ENCODE measurements around the gene CLDN14.
"Not testable (repeated sequence)": the region's sequence is repeated elsewhere in the genome, so short reads cannot be mapped to it uniquely, and the experiment has no call there.

CLDN14 gene

DNA sequence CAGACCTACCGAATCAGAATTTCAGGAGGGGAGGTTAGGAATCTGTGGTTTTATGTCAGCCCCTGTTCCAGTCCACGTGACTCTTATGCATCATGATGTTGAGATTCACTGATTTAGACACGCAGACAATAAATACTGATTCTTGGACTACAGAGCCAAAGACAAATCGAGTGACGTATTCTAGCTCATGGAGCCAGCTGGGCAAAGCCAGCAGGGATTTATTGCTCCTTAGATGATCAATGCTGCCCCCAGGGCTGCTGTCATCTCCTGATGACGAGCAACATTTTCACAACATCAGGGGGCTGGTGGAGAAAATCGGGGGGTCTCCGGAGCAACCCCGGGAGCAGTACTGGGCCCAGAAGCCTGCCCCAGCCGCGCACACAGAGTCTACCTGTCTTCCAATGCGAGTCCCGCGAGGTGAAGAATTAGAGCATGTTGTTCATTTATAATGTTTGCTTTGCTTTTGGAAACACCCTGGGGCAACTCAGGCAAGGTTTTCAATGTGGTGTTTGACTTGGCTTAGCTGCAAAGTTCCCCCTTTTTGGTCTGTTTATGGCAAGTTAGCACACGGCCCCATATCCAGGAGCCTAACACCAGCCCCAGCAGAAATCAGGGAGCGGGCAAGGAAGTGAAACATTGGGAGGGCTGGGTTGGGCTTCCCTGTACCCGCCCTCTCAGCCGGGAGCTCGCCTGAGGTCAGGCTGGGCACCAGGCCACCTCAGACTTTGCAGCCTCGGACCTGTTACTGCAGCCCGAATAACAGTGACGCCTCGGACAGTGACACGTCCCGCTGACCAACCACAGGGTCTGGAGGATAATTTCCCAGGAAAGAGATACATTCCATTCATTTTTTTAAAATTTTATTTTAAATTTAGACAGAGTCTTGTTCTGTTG lies 19.9 kb upstream of the CLDN14 start:
- DNase-seq, result no peak

DNA sequence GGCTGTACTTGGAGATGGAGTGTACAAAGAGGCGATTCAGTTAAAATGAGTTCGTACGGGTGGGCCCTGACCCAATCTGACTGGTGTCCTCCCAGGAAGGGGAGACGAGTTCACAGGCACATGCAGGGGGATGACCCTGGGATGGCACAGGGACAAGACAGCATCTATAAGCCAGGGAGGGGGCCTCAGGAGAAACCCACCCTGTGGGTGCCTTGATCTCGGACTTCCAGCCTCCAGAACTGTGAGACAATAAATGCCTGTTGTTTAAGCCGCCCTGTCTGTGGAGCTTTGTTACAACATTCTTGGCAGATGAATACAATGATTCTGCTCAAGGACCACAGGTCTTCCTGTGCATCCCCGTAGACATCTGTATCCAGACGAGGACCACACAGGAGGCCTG lies 14.6 kb upstream of the CLDN14 start:
- no peak for DNase-seq

GRCh38 chr21:36491209-36491910 lies 11.4 kb upstream of the CLDN14 start:
- DNase-seq, result no peak

GRCh38 chr21:36489776-36490165 lies 9.8 kb upstream of the CLDN14 start:
- no peak for DNase-seq

- DNase-seq, result no peak
These were observed 9.3 kb upstream of the CLDN14 start for GRCh38 chr21:36489103-36489775.

DNA sequence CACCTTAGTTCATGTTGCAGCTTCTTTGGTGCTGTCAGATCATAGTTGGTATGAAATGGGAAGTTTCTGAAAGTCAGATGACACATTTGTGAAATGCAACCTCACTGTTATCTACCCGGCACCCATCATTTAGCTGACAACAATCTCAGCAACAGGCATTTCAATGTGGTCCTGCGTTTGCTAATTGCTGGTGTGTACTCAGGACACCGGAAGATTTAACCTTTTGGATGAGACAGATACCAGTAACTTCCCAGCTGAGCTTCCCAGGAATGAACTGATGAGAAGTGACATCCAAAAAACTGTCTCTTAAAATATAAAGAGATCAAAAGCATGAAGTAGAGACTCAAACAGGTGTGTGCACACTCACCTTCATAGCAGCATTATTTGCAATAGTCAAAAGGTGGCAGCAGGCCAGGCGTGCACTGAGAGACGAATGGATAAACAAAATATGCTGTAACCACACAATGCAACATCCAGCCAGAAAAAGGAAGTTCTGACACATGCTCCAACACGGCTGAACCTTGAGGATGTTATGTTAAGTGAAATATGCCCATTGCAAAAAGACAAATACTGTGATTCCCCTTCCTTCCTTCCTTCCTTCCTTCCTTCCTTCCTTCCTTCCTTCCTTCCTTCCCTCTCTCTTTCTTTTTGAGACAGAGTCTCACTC lies 7.9 kb upstream of the CLDN14 start:
- DNase-seq, result no peak

GRCh38 chr21:36486246-36486645 lies 6.3 kb upstream of the CLDN14 start:
- no peak for DNase-seq

DNA sequence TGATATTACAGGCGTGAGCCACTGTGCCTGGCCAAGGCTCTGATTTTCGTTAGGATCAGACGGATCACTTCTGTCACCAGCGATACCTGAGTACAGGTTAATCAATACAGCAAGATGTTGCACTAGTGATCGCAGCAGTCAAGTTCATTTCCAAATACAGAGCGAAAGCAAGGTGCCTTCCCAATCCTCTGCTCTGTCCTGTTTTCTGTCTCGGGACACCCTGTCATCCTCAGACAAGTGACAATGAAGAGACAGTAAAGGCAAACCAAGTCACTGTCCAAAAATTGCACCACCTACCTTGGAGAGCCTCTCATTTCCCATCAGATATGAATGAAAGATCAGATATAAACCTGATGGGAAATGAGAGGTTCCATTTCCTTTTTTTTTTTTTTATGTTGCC lies 5.6 kb upstream of the CLDN14 start:
- no peak for DNase-seq

- no peak for DNase-seq
These were observed 3.2 kb upstream of the CLDN14 start for GRCh38 chr21:36483095-36483494.

GRCh38 chr21:36482673-36483072 lies 2.8 kb upstream of the CLDN14 start:
- DNase-seq, result no peak

GRCh38 chr21:36482181-36482580 lies 2.3 kb upstream of the CLDN14 start:
- no peak for DNase-seq

DNA sequence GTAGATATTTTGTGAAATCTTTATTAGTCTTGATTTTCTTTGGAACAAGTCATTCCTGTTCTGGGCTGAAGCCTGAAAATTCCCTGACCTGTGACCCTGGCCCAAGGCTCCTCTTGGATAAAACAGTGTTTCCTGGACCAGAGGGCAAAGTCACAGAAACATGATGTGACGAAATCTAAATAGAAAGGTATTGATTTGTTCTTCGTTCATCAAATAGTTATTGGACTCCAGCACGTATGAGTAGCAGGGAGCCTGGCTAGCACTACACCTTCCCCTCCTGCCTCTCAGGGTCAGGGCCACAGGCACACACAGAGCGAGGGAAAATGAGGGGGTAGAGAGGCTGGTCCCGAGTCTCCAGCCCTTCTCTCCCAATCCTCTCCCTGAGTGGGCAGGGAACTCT lies 1.7 kb upstream of the CLDN14 start:
- no peak for DNase-seq

- no peak for DNase-seq
These were observed 696 bp upstream of the CLDN14 start for GRCh38 chr21:36480618-36481017.

- no peak for DNase-seq
These were observed 981 bp downstream of the CLDN14 start for GRCh38 chr21:36478941-36479340.

GRCh38 chr21:36478207-36478701 lies 1.7 kb downstream of the CLDN14 start:
- DNase-seq, result no peak

DNA sequence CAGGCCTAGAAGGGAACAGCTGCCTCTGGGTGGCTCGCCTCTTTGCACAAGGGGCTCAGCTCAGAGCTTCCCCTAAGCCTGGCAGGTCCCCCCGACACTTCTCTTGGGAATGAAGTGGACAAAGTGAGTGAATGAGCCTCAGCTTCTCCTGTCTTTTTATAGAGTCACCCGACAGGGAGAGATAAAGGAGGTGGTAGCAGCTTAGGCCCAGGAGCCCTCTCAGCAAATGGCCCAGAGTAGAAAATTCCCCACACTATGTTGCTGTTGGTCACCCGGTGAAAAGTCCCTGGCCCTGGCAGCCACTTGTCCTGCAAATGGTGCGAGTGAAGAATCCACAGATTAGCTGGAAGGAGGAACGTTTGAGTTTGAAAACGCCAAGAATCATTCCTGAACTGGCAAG lies 2.4 kb downstream of the CLDN14 start:
- no peak for DNase-seq

DNA sequence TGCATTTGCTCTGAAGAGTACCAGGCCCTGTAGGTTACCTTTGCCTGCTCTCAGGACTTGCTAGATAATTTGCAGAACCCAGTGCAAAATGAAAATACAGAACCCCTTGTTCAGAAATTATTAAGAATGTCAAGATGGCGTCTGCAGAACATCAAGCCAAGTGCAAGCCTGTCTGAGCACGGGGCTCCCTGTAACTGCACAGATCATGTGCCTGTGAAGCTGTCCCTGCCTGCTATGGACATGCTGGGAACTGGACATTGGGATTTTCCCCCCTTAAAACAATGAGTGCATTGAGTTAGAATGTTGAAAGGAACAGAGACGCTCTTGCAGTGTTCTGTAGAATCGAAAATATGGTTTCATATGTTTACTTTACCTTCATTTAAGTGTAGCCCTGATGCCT lies 2.9 kb downstream of the CLDN14 start:
- DNase-seq, result no peak

DNA sequence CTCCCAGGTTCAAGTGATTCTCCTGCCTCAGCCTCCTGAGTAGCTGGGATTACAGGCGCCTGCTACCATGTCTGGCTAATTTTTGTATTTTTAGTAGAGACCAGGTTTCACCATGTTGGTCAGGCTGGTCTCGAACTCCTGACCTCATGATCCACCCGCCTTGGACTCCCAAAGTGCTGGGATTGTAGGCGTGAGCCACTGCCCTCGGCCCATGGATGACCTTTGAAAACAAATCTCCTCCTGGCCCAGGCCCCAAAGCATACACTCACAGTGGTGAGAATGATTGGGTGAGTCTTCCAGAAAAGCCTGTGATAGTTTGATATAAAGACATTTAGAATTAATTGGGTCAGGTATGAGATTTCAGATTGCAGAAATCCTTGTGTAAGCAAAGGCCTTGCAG lies 3.4 kb downstream of the CLDN14 start:
- DNase-seq, result not testable (repeated sequence)

DNA sequence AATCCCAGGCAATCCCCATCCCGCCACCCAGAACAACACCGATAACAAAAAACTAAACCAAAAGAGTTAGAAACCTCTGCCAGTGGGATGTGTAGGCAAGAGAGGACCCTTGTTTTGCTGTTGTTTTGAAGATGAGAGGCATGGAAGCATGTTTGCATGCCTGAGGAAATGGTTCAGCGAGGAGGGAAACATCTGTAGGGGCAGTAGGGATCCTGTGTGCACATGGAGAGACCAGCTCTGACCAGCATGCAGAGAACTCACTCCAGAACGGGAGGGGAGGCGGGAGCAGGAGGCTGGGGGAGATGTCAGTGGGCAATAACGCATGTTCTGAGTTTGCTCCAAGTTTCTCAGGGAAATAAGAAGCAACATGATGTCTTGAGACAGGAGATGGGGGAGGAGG lies 5.3 kb downstream of the CLDN14 start:
- DNase-seq, result no peak

GRCh38 chr21:36473203-36473602 lies 6.7 kb downstream of the CLDN14 start:
- DNase-seq, result no peak

GRCh38 chr21:36472377-36472776 lies 7.5 kb downstream of the CLDN14 start:
- no peak for DNase-seq

DNA sequence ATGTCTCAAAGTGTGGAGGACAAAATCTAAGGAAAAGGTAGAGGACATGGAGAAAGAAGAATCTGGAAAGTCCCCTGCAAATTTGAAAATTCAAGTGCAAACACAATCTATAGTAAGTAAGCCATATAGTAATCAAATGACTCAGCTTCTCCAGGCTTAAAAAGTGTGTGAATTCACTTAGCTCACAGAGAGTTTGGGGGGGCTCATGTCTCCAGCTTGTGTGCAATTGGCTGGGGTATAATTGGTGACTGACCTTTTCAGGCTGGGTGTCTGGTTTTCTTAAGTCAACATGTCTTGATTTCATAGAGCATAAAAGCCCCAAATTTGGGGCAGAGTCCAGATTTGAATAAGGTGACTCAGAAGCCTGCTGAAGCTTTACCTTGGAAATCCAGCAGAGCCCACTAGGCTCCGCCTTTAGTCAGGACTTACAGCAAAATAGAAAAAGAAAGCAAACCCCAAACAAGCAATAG lies 8.6 kb downstream of the CLDN14 start:
- no peak for DNase-seq

DNA sequence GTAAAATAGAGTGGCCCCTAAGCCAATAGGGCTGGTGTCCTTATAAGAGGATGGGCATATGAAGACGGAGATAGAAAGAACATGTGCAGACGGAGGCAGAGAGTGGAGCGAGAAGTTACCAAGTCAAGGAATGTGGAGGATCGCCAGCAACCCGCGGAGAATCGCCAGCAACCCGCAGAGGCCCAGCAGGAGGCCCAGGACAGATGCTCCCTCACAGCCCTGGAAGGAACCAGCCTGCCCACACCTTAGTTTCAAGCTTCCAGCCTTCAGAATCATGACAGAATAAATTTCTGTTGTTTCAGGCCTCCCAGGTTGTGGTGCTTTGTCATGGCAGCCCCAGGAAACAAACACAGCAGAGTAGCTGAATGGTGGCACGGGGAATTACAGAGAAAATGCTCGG lies 9.6 kb downstream of the CLDN14 start:
- DNase-seq, result no peak

Measured in CD4-positive, alpha-beta T cell treated with Interleukin-15 for 1 hour (primary cell).